ENCODE measurements around the gene BSND.

GRCh38 chr1:54972436-54972835, 26.3 kb upstream of the BSND start:
- TF ChIP-seq CTCF (IDR thresholded peaks at IDR 0.05), result no peak
- TF ChIP-seq POLR2AphosphoS5 (IDR thresholded peaks at IDR 0.05), result no peak
